ENCODE measurements around the gene TXLNB.
"Not testable (repeated sequence)": the region's sequence is repeated elsewhere in the genome, so short reads cannot be mapped to it uniquely, and the experiment has no call there.

The TXLNB gene

GRCh38 chr6:139231206-139231605 is 60.6 kb downstream of the TXLNB start:
- no peaks in the 10 kb centered on the region for H3K4me1 ChIP-seq
- no peaks in the 10 kb centered on the region for H3K9me3 ChIP-seq (ENCODE audit: control insufficient read depth, low read length)
- H3K27me3 ChIP-seq (ENCODE audit: control insufficient read depth, insufficient read depth, low read length) = no peaks in the 10 kb centered on the region
- no peak overlapping the region for H3K4me2 ChIP-seq (ENCODE audit: low read length)
- no peaks in the 10 kb centered on the region for H3K36me3 ChIP-seq (ENCODE audit: control insufficient read depth, insufficient read depth, low read length)
- TF ChIP-seq, protein P1, sequence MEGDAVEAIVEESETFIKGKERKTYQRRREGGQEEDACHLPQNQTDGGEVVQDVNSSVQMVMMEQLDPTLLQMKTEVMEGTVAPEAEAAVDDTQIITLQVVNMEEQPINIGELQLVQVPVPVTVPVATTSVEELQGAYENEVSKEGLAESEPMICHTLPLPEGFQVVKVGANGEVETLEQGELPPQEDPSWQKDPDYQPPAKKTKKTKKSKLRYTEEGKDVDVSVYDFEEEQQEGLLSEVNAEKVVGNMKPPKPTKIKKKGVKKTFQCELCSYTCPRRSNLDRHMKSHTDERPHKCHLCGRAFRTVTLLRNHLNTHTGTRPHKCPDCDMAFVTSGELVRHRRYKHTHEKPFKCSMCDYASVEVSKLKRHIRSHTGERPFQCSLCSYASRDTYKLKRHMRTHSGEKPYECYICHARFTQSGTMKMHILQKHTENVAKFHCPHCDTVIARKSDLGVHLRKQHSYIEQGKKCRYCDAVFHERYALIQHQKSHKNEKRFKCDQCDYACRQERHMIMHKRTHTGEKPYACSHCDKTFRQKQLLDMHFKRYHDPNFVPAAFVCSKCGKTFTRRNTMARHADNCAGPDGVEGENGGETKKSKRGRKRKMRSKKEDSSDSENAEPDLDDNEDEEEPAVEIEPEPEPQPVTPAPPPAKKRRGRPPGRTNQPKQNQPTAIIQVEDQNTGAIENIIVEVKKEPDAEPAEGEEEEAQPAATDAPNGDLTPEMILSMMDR (IDR thresholded peaks at IDR 0.05) = no peak
- no peak overlapping the region for H2AFZ ChIP-seq
- H3K4me3 ChIP-seq (ENCODE audit: low read depth, low read length) = no peak overlapping the region
- no peak overlapping the region for H3K9ac ChIP-seq
- no peaks in the 10 kb centered on the region for H3K79me2 ChIP-seq
- no peak overlapping the region for H3K27ac ChIP-seq

DNA sequence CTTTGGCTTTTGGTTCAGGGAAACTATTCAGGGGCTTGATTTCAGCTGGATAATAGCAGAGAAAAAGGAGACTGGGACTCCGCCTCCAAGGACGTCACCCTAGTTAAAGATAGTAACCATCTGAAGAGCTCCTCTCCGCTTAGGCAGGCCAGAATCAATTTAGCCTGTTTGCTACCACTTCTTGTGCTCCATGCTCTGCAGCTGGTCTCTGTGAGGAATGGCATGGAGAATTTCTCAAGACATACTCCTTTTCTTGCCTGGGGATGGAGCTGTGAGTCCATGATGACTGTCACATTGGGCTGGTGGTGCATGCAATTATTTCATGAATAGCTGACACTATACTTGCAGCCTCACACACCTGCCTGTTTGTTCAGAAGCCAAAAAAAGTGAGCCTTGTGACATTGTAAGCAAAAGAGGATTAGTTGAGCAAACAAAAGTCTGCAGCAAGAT is 61.4 kb downstream of the TXLNB start:
- Histone ChIP-seq H2AFZ (no peak overlapping the region), H3K9ac (no peak overlapping the region), H3K9me3 (ENCODE audit: control insufficient read depth, low read length) (no peaks in the 10 kb centered on the region), H3K4me3 (ENCODE audit: low read depth, low read length) (no peak overlapping the region), H3K4me1 (no peaks in the 10 kb centered on the region), H3K27ac (no peak overlapping the region), H3K27me3 (ENCODE audit: control insufficient read depth, insufficient read depth, low read length) (no peaks in the 10 kb centered on the region), H3K4me2 (ENCODE audit: low read length) (no peak overlapping the region), H3K36me3 (ENCODE audit: control insufficient read depth, insufficient read depth, low read length) (no peaks in the 10 kb centered on the region), H3K79me2 (no peaks in the 10 kb centered on the region)
- TF ChIP-seq, protein P1 (IDR thresholded peaks at IDR 0.05) = no peak

DNA sequence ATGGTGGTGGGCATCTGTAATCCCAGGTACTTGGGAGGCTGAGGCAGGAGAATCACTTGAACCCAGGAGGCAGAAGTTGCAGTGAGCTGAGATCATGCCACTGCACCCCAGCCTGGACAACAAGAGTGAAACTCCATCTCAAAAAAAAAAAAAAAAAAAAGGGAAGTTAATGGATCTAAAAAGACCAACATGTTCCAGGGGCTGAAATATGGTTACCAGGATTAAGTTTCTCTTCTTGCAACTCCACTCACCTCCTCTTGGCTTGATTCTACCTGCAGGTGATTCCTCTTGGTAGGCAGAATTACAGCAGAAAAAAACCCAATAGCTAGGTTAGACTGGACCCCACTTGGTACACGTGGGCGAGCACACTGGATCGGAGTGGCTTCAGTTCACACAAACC is 63.4 kb downstream of the TXLNB start:
- H3K36me3 ChIP-seq (ENCODE audit: control insufficient read depth, insufficient read depth, low read length); H3K79me2 ChIP-seq; H2AFZ ChIP-seq; H3K4me2 ChIP-seq (ENCODE audit: low read length); H3K27ac ChIP-seq; H3K9ac ChIP-seq; H3K4me1 ChIP-seq; H3K9me3 ChIP-seq (ENCODE audit: control insufficient read depth, low read length); H3K27me3 ChIP-seq (ENCODE audit: control insufficient read depth, insufficient read depth, low read length); H3K4me3 ChIP-seq (ENCODE audit: low read depth, low read length): not testable (repeated sequence)

- H3K36me3 ChIP-seq (ENCODE audit: control insufficient read depth, insufficient read depth, low read length) = no peaks in the 10 kb centered on the region
- H3K27me3 ChIP-seq (ENCODE audit: control insufficient read depth, insufficient read depth, low read length) = no peaks in the 10 kb centered on the region
- no peak overlapping the region for H3K27ac ChIP-seq
- H2AFZ ChIP-seq = peak overlapping the region; percentile 73
- H3K4me1 ChIP-seq = peaks cover 3% of the 10 kb centered on the region
- TF ChIP-seq, protein P1 (IDR thresholded peaks at IDR 0.05) = no peak
- no peak overlapping the region for H3K4me2 ChIP-seq (ENCODE audit: low read length)
- H3K79me2 ChIP-seq = no peaks in the 10 kb centered on the region
- no peaks in the 10 kb centered on the region for H3K9me3 ChIP-seq (ENCODE audit: control insufficient read depth, low read length)
- no peak overlapping the region for H3K9ac ChIP-seq
- no peak overlapping the region for H3K4me3 ChIP-seq (ENCODE audit: low read depth, low read length)
Observed at GRCh38 chr6:139219746-139220145, 72.1 kb downstream of the TXLNB start.

DNA sequence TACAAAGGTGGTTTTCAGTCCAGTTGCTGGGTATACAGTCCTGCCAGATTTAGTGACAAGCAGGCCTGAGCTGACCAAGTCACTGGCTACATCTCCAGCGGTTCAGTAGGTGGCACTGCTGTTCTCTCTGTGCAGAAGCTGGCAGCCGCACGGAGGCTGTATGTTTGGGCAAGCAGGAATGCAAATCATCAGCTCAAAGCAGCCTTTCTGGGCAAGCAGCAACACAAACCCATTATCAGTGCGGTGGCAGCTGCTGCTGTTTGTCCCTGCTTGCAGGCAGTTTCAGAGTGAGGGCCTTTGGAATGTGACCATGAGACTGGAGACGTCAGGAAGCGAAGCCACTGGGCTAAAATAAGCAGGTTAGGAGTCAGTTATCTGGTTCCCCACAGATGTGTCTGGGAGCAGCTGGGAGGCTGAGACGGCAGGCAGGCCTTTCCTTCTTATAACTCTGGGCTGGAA is 72.5 kb downstream of the TXLNB start:
- Histone ChIP-seq H3K79me2 (no peaks in the 10 kb centered on the region), H2AFZ (peak overlapping the region; percentile 73), H3K4me2 (ENCODE audit: low read length) (no peak overlapping the region), H3K27me3 (ENCODE audit: control insufficient read depth, insufficient read depth, low read length) (no peaks in the 10 kb centered on the region), H3K36me3 (ENCODE audit: control insufficient read depth, insufficient read depth, low read length) (no peaks in the 10 kb centered on the region), H3K27ac (no peak overlapping the region), H3K9me3 (ENCODE audit: control insufficient read depth, low read length) (no peaks in the 10 kb centered on the region), H3K9ac (no peak overlapping the region), H3K4me1 (peaks cover 3% of the 10 kb centered on the region), H3K4me3 (ENCODE audit: low read depth, low read length) (no peak overlapping the region)
- TF ChIP-seq, protein P1 (IDR thresholded peaks at IDR 0.05) = peak; percentile 77

GRCh38 chr6:139212460-139212859 is 79.3 kb downstream of the TXLNB start:
- not testable (repeated sequence) for H3K36me3 ChIP-seq (ENCODE audit: control insufficient read depth, insufficient read depth, low read length); H3K4me3 ChIP-seq (ENCODE audit: low read depth, low read length); H3K27ac ChIP-seq; H3K79me2 ChIP-seq; H3K9ac ChIP-seq; H3K4me1 ChIP-seq; H3K4me2 ChIP-seq (ENCODE audit: low read length); H2AFZ ChIP-seq; H3K27me3 ChIP-seq (ENCODE audit: control insufficient read depth, insufficient read depth, low read length); H3K9me3 ChIP-seq (ENCODE audit: control insufficient read depth, low read length)

DNA sequence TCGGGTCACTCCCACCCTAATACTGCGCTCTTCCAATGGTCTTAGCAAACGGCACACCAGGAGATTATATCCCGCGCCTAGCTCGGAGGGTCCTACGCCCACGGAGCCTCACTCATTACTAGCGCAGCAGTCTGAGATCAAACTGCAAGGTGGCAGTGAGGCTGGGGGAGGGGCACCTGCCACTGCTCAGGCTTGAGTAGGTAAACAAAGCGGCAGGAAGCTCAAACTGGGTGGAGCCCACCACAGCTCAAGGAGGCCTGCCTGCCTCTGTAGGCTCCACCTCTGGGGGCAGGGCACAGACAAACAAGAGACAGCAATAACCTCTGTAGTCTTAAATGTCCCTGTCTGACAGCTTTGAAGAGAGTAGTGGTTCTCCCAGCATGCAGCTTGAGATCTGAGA is 81.0 kb downstream of the TXLNB start:
- not testable (repeated sequence) for H3K4me3 ChIP-seq (ENCODE audit: low read depth, low read length); H3K27me3 ChIP-seq (ENCODE audit: control insufficient read depth, insufficient read depth, low read length); H3K4me1 ChIP-seq; H3K27ac ChIP-seq; H3K4me2 ChIP-seq (ENCODE audit: low read length); H3K79me2 ChIP-seq; H3K9ac ChIP-seq; H2AFZ ChIP-seq; H3K36me3 ChIP-seq (ENCODE audit: control insufficient read depth, insufficient read depth, low read length); H3K9me3 ChIP-seq (ENCODE audit: control insufficient read depth, low read length)
